ENCODE data around the gene TRPC4AP.

GRCh38 chr20:35049776-35050352 is 42.7 kb downstream of the TRPC4AP start:
- TF ChIP-seq CTCF (IDR thresholded peaks at IDR 0.05 in 4 of 5, conservative IDR thresholded peaks at IDR 0.05 in 1 of 5) (no peak), POLR2A (IDR thresholded peaks at IDR 0.05) (no peak)

Data from gastrocnemius medialis (tissue), 4 donors.